Stimulated activated CD4-positive, alpha-beta T cell treated with anti-CD3 and anti-CD28 coated beads, Interleukin-1b, Interleukin-23, amount 100 ng/mL, for 24 hours (primary cell): ENCODE measurements around the gene APBA2.

ENCODE experiments used
- DNase-seq, 4 experiments: peaks; one replicate each; pipeline ENCODE4 v3.0.0-alpha.2; 2020; ENCODE audit warnings: low read depth in 4 of 4, low spot score in 1 of 4

Gene APBA2

GRCh38 chr15:29054171-29055045, 168.6 kb downstream of the APBA2 start:
- DNase-seq, result no peak

GRCh38 chr15:29055876-29056275, 170.1 kb downstream of the APBA2 start:
- no peak for DNase-seq

GRCh38 chr15:29056839-29057450, 171.2 kb downstream of the APBA2 start:
- no peak for DNase-seq

DNA sequence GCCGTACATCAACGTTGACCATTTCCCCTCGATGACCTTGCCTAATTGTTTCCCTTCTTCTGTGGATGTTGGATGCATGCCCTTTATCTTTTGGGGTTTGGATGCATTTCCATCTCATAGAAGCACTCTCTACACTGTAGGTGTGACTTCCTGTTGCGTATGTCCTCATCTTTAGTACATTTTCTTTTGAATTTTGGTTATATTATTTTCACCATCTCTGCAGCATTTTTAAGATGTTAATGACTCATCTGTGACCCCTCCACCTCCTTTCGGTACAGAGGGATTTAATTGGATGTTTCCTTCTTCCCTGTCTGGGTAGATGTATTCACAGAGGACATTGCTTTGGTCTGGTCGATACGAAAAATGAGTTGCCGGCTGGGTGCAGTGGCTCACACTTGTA, 172.1 kb downstream of the APBA2 start:
- no peak for DNase-seq

GRCh38 chr15:29058903-29059539, 173.2 kb downstream of the APBA2 start:
- DNase-seq, result no peak

- no peak for DNase-seq
These were observed 174.3 kb downstream of the APBA2 start for GRCh38 chr15:29059871-29060640.

DNA sequence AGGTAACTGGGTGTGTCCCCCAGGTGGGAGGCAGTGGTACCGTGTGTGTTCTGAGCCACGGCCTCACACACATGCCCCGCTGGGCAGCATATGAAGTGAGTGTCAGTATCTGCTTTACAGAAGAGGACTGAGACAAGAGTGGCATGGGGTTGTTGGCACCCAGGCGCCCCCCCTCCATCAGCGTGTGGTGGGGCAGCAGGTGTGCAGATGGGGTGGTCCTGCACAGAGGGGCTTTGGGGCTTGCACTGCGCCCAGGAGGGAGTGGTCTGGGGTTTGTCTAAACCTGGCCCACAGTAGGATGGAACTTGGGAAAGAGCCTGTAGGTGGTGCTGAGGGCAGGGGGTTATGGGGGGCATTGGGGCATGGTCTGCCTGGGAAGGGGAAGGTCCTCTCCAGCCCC, 176.0 kb downstream of the APBA2 start:
- DNase-seq, result no peak

DNA sequence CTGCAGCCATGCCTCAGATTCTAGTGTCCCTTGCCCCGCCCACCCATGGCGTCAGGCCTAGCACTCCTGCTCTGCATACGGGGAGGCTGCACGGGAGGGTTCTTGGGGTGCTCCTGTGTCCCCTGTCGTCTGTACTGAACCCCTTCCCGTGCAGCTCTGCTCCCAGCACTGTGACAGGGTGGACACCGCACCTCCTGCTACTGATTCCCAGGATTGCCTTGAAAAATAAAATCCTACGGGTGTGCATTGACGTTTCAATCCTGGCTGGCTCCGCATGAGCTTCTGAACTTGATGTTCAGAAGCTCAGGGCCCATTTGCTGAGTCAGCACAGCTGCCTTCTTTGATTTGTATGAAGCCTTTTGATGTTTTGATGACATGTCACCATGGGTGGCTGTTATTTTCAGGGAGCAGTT, 176.4 kb downstream of the APBA2 start:
- no peak for DNase-seq

- DNase-seq, result no peak
These were observed 176.9 kb downstream of the APBA2 start for GRCh38 chr15:29062626-29063025.

- no peak for DNase-seq
These were observed 177.9 kb downstream of the APBA2 start for GRCh38 chr15:29063646-29064045.

- no peak for DNase-seq
These were observed 178.5 kb downstream of the APBA2 start for GRCh38 chr15:29064290-29064689.

DNA sequence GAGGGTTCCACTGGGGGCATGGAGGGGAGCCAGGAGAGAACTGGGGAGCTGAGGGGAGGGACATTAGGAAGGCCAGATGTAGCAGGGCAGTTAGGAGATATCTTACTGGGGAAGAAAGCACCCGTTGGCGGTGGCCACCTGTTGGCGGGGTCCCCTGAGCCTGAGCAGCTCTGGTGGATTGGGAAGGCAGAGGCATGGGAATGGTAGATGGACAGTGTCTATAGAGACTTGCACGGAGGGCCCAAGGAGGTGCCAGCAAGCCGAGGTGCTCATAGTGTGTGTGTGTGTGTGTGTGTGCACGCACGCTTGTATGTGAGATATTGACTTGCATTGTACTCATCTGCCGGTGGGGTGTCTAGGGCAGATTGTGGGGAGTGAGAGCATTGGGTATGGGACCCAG, 179.0 kb downstream of the APBA2 start:
- DNase-seq, result no peak

DNA sequence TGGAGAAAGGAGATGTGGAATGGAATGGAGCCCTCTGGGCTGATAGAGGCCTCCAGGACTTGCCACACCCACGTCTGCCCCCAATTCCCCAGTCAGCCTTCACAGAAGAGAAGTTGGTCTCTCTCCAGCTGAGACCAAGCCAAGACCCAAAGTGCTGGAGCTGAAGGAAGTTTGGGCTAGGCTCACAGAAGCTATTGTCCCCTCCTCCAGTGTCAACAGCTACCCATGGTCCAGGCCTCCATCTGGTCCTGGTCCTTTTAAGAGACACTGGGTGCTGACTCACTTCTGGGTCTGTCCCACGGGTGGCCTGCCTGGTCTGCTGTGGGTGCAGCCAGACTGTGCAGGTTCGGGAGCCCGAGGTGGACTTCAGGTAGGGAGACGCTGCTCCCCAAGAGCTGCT, 179.8 kb downstream of the APBA2 start:
- no peak for DNase-seq

DNA sequence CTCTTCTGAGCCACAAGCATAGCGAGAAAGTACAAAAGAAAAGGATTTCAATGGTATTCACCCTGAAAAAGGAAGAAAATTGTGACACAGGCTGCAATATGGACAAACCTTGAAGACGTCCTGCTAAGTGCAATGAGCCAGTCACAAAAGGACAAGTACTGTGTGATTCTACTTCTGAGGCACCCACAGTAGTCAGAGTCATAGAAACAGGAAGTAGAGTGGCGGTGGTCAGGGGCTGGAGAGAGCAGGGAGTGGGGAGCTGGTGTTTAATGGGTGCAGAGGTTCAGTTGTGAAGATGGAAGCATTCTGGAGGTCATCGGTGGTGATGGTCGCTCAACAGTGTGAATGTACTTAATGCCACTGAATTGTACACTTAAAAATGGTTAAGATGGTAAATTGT, 180.5 kb downstream of the APBA2 start:
- DNase-seq, result no peak

DNA sequence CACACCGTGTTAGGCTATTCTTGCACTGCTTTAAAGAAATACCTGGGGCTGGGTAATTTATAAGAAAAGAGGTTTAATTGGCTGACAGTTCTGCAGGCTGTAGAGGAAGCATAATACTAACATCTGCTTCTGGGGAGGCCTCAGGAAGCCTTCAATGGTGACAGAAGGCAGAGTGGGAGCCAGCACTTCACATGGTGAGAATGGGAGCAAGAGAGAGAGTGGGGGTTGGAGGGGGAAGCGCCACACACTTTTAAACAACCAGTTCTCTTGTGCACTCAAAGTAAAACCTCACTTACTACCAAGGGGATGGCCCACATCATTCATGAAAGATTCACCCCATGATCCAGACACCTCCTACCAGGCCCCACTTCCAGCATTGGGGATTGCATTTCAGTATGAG, 181.1 kb downstream of the APBA2 start:
- DNase-seq, result no peak

DNA sequence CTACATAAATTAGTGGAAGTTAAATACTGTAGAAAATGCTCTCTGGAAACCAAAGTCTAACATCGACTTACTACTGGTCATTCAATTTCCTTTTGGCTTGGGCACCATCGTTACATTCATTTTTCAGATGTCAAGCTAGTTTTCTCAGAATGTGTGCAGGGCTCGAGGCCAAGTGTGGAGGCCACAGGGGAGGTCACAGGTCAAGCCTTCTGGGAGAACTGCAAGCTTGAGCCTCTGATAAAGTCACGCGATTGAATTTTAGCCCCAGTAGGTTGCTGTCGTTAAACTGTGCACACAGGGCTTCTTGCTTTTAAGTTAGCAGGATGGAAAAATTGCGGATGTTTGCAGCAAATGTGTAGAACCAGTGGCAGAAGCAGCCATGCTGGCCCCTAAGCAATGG, 182.2 kb downstream of the APBA2 start:
- no peak for DNase-seq

GRCh38 chr15:29070471-29071231, 184.9 kb downstream of the APBA2 start:
- no peak for DNase-seq

- DNase-seq, result no peak
These were observed 185.6 kb downstream of the APBA2 start for GRCh38 chr15:29071232-29071881.

- DNase-seq, result no peak
These were observed 186.1 kb downstream of the APBA2 start for GRCh38 chr15:29071882-29072273.

GRCh38 chr15:29072444-29072843, 186.7 kb downstream of the APBA2 start:
- DNase-seq, result no peak
